K562 (cell line): Measurements from ENCODE around the gene SDS. TPM values are rescaled to one million over a fixed set of nuclear protein-coding genes. Genes with fewer than 3 reads are reported as not detected.

ENCODE experiments used
- ARID1B ChIP-seq: fragments of 450-650 bp; IDR thresholded peaks from 2 replicates; pipeline ENCODE4 v1.6.1; 2016; ENCODE audit warnings: antibody characterized with exemption, mild to moderate bottlenecking, inconsistent platforms
- BHLHE40 ChIP-seq: IDR thresholded peaks from 2 replicates; pipeline ENCODE4 v1.6.1; 2011; ENCODE audit warnings: low read length, improper control_type of control experiment
- C11orf30 ChIP-seq: fragments of 450-650 bp; IDR thresholded peaks from 2 replicates; pipeline ENCODE4 v1.6.1; 2016; ENCODE audit warnings: low read depth, mild to moderate bottlenecking
- CXXC5 ChIP-seq: fragments of 250-450 bp; sonication (Bioruptor Pico); IDR thresholded peaks from 2 replicates; pipeline ENCODE4 v1.8.0; 2022; ENCODE audit warnings: inconsistent platforms, mild to moderate bottlenecking, moderate library complexity
- L3MBTL2 ChIP-seq: fragments of 450-650 bp; IDR thresholded peaks from 2 replicates; pipeline ENCODE4 v1.6.1; 2016; ENCODE audit warnings: mild to moderate bottlenecking, moderate library complexity
- MAFF ChIP-seq: IDR thresholded peaks from 2 replicates; pipeline ENCODE4 v1.6.1; 2012; ENCODE audit warnings: low read length, improper control_type of control experiment
- MTA2 ChIP-seq: fragments of 450-650 bp; IDR thresholded peaks from 2 replicates; pipeline ENCODE4 v1.6.1; 2016; ENCODE audit warnings: low read depth
- NFIC ChIP-seq: fragments of 450-650 bp; IDR thresholded peaks from 2 replicates; pipeline ENCODE4 v1.6.1; 2017; ENCODE audit warnings: mild to moderate bottlenecking, inconsistent platforms
- PHF21A ChIP-seq: fragments of 450-650 bp; IDR thresholded peaks from 2 replicates; pipeline ENCODE4 v1.6.1; 2017; ENCODE audit warnings: low read depth, borderline replicate concordance
- PKNOX1 ChIP-seq: fragments of 450-650 bp; IDR thresholded peaks from 2 replicates; pipeline ENCODE4 v1.6.1; 2016
- SMARCE1 ChIP-seq: fragments of 450-650 bp; IDR thresholded peaks from 2 replicates; pipeline ENCODE4 v1.7.1; 2016; ENCODE audit warnings: mild to moderate bottlenecking
- SPI1 ChIP-seq: IDR thresholded peaks from 2 replicates; pipeline ENCODE4 v1.6.1; 2011; ENCODE audit warnings: low read depth, low read length, control low read depth, borderline replicate concordance
- VEZF1 ChIP-seq: fragments of 200-800 bp; sonication (Bioruptor generic); IDR thresholded peaks from 2 replicates; pipeline ENCODE4 v1.6.1; 2017; ENCODE audit warnings: missing genetic modification characterization, missing compliant biosample characterization
- ZC3H8 ChIP-seq: fragments of 450-650 bp; IDR thresholded peaks from 2 replicates; pipeline ENCODE4 v1.6.1; 2017
- ZNF318 ChIP-seq, 2 experiments: fragments of 450-650 bp; IDR thresholded peaks; 2 replicates each; pipeline ENCODE4 v1.6.1; 2016; ENCODE audit warnings: mild to moderate bottlenecking in 2 of 2, borderline replicate concordance in 1 of 2, low read depth in 1 of 2, moderate library complexity in 1 of 2
- ZNF75A ChIP-seq: fragments of 450-650 bp; formaldehyde crosslinking; IDR thresholded peaks from 2 replicates; pipeline ENCODE4 v1.4.0; 2020; ENCODE audit warnings: mild to moderate bottlenecking
- polyA plus RNA-seq, 8 experiments: library from polyadenylated mRNA; depleted of rRNA in 4 of 8; stranded (reverse) in 5 of 8; unstranded in 3 of 8; fragments of >200 nt; fragmentation: Nextera tagmentation in 2 of 8; fragmentation: Illumina TruSeq in 1 of 8; extraction: Ambion mirVana in 2 of 8; extraction: Trizol in 1 of 8; gene quantifications; 2 replicates each; pipeline versions ENCODE4 v1.2.1 to v1.2.3, GENCODE V29; 2011 to 2014; ENCODE audit warnings: inconsistent platforms in 1 of 8, missing spikeins in 1 of 8
- total RNA-seq, 7 experiments: library from RNA; depleted of rRNA in 6 of 7; stranded (reverse); fragments of >200 nt in 6 of 7; fragmentation: Illumina TruSeq in 2 of 7; extraction: Trizol in 2 of 7; gene quantifications; 2 replicates each; pipeline versions ENCODE4 v1.2.1 to v1.2.3, GENCODE V29; 2011 to 2021; ENCODE audit warnings: low replicate concordance in 1 of 7

The SDS gene
- total and polyA plus RNA-seq, 9 of the 15 experiments (the other 6 are each of a cell fraction or from before 2014, with no cell fraction given), result 0.07 to 1.1 (median 0.12) TPM; not detected in 1

- TF ChIP-seq PHF21A (0 out of 2 replicates have a peak, but pooled peaks have one; percentile 29), MAFF (peak; percentile 41; the same call in 1 of the 2 replicates), NFIC (peak; percentile 75), CXXC5 (CRISPR knock-in tag) (0 out of 2 replicates have a peak, but pooled peaks have one; percentile 32), SPI1 (peak; percentile 98), L3MBTL2 (peak; percentile 27; the same call in 1 of the 2 replicates), VEZF1 (peak; percentile 88), ZNF75A (CRISPR knock-in tag) (peak; percentile 70; the same call in 1 of the 2 replicates), ARID1B (peak; percentile 48; the same call in 1 of the 2 replicates), MTA2 (0 out of 2 replicates have a peak, but pooled peaks have one; percentile 11), ZC3H8 (no peak), PKNOX1 (peak; percentile 31; the same call in 1 of the 2 replicates), ZNF318 (IDR thresholded peaks at IDR 0.05; ENCODE audit: borderline replicate concordance in 1 of 2, low read depth in 1 of 2) (no peak), BHLHE40 (peak; percentile 60; the same call in 1 of the 2 replicates), C11orf30 (peak; percentile 80), SMARCE1 (peak; percentile 81; the same call in 1 of the 2 replicates)
Measured at GRCh38 chr12:113403435-113404415, at the start of gene SDS (continued).
